Esophagus squamous epithelium (tissue), 4 donors: ENCODE data around the gene GMDS.

ENCODE experiments used
- POLR2A ChIP-seq, 4 donors: fragments of 450-650 bp; IDR thresholded peaks; one replicate each; pipeline ENCODE4 v1.6.1; 2017; ENCODE audit warnings: antibody characterized with exemption in 4 of 4, mild to moderate bottlenecking in 4 of 4, moderate library complexity in 3 of 4
- TF ChIP-seq, protein P1 (sequence below), 6 experiments: fragments of 450-650 bp in 4 of 6; fragments of 200-600 bp in 2 of 6; sonication (generic) in 2 of 6; IDR thresholded peaks; one replicate each; pipeline ENCODE4 v1.5.1; 2016 to 2019; ENCODE audit warnings: antibody characterized with exemption in 6 of 6, mild to moderate bottlenecking in 4 of 6, moderate library complexity in 4 of 6

GRCh38 chr6:1995636-1996035, 249.8 kb downstream of the GMDS start:
- TF ChIP-seq, protein P1, sequence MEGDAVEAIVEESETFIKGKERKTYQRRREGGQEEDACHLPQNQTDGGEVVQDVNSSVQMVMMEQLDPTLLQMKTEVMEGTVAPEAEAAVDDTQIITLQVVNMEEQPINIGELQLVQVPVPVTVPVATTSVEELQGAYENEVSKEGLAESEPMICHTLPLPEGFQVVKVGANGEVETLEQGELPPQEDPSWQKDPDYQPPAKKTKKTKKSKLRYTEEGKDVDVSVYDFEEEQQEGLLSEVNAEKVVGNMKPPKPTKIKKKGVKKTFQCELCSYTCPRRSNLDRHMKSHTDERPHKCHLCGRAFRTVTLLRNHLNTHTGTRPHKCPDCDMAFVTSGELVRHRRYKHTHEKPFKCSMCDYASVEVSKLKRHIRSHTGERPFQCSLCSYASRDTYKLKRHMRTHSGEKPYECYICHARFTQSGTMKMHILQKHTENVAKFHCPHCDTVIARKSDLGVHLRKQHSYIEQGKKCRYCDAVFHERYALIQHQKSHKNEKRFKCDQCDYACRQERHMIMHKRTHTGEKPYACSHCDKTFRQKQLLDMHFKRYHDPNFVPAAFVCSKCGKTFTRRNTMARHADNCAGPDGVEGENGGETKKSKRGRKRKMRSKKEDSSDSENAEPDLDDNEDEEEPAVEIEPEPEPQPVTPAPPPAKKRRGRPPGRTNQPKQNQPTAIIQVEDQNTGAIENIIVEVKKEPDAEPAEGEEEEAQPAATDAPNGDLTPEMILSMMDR (IDR thresholded peaks at IDR 0.05): no peak
- TF ChIP-seq POLR2A (IDR thresholded peaks at IDR 0.05): no peak
